HG03558 (cell line): Measurements from ENCODE around the gene CYSRT1.

Source experiments
- ATAC-seq: cut with Tn5 transposase; IDR thresholded peaks from one replicate; pipeline ENCODE4 v1.9.1; 2021; ENCODE audit warnings: moderate number of reproducible peaks; ENCODE audit not compliant: unreplicated experiment; ENCODE audit errors: extremely low read depth

CYSRT1 gene

GRCh38 chr9:137224830-137225694 lies at the start of gene CYSRT1:
CYSRT1 (plus strand) TSS chr9:137225174; CDS start chr9:137225622, 448 bp downstream.
- ATAC-seq: no peak

GRCh38 chr9:137175345-137175961 lies 49.5 kb upstream of the CYSRT1 start:
- no peak for ATAC-seq

- no peak for ATAC-seq
These were observed 48.4 kb upstream of the CYSRT1 start for GRCh38 chr9:137176302-137177182.

GRCh38 chr9:137178201-137178938 lies 46.6 kb upstream of the CYSRT1 start:
- no peak for ATAC-seq

- ATAC-seq: no peak
These were observed 45.9 kb upstream of the CYSRT1 start for GRCh38 chr9:137178939-137179630.

- no peak for ATAC-seq
These were observed 45.2 kb upstream of the CYSRT1 start for GRCh38 chr9:137179761-137180160.

- no peak for ATAC-seq
These were observed 44.5 kb upstream of the CYSRT1 start for GRCh38 chr9:137180491-137180890.

- no peak for ATAC-seq
These were observed 43.3 kb upstream of the CYSRT1 start for GRCh38 chr9:137181680-137182079.

- ATAC-seq: no peak
These were observed 42.1 kb upstream of the CYSRT1 start for GRCh38 chr9:137182836-137183235.

GRCh38 chr9:137183980-137184595 lies 40.9 kb upstream of the CYSRT1 start:
- ATAC-seq: no peak

GRCh38 chr9:137184881-137185660 lies 39.9 kb upstream of the CYSRT1 start:
- ATAC-seq: no peak

- no peak for ATAC-seq
These were observed 39.1 kb upstream of the CYSRT1 start for GRCh38 chr9:137185921-137186320.

- ATAC-seq: no peak
These were observed 38.6 kb upstream of the CYSRT1 start for GRCh38 chr9:137186385-137186784.

GRCh38 chr9:137187386-137187785 lies 37.6 kb upstream of the CYSRT1 start:
- ATAC-seq: no peak

- no peak for ATAC-seq
These were observed 36.9 kb upstream of the CYSRT1 start for GRCh38 chr9:137188086-137188489.

GRCh38 chr9:137188490-137189296 lies 36.3 kb upstream of the CYSRT1 start, which contains the start of the genes ANAPC2 and SSNA1:
ANAPC2 (minus strand) TSS chr9:137188560; CDS start chr9:137188532, 28 bp downstream.
SSNA1 (plus strand) TSS chr9:137188676; CDS start chr9:137188727, 51 bp downstream.
- ATAC-seq: peak; percentile 63
